Measurements from ENCODE around the gene BTBD9.
A peak's percentile ranks its signal among the peaks of the same experiment; 100 is the strongest.
"Not testable (repeated sequence)": the region's sequence is repeated elsewhere in the genome, so short reads cannot be mapped to it uniquely, and the experiment has no call there.

The BTBD9 gene

DNA sequence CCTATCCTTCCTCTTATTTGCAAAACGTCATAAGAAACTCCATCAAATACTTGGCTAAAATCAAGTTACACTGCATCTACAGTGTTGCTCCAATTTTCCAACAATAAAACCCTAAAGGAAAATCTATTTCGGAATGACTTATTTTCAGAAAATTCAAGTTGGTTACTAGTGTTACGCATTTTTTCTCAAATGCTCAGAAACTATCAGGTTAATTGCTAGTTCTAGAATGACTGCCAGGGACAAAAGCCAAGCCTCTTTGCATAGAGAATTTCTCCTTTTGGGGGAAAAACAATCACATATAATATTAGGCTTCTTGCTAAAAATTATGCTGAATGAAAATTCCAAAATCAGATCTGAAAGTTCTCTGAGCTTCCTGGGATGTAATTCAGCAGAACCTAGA is 210.2 kb downstream of the BTBD9 start:
- DNase-seq (ENCODE audit: low read depth), result no peak

- DNase-seq (ENCODE audit: low read depth), result no peak
Measured at GRCh38 chr6:38427492-38428210, 212.1 kb downstream of the BTBD9 start.

GRCh38 chr6:38425788-38426488 is 213.8 kb downstream of the BTBD9 start:
- not testable (repeated sequence) for DNase-seq (ENCODE audit: low read depth)

DNA sequence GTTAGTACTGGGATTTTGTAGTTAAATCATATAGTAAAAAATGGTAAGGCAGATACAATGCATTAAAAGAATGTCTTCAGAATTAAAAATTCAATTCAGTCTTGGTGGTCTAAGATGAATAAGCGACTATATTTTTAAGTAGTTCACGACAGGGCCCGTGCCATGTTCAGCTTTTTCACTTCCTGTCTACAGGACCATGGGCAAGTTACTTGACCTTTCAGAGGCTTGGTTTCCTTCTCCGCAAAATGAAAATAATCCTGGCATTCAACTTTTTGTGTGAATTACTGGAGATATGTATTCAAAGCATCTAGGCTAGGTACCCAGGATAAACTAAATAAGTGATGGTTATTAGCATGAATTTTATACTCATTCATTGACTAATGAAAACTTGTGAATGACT is 216.0 kb downstream of the BTBD9 start:
- no peak for DNase-seq (ENCODE audit: low read depth)

- DNase-seq (ENCODE audit: low read depth), result no peak
Measured at GRCh38 chr6:38420207-38420606, 219.5 kb downstream of the BTBD9 start.

DNA sequence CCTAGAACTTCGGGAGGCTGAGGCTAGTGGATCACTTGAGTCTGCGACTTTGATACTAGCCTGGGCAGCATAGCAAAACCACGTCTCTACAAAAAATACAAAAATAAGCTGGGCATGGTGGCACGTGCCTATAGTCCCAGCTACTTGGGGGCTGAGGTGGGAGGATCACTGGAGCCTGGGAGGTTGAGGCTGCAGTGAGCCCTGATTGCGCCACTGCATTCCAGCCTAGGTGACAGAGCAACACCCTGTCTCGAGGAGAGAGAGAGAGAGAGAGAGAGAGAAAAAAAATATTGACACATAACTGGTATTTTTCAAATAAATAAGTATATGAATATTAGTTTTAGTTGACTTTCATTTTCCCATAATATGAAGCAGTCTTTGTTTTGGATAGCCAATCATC is 222.2 kb downstream of the BTBD9 start:
- DNase-seq (ENCODE audit: low read depth), result no peak

DNA sequence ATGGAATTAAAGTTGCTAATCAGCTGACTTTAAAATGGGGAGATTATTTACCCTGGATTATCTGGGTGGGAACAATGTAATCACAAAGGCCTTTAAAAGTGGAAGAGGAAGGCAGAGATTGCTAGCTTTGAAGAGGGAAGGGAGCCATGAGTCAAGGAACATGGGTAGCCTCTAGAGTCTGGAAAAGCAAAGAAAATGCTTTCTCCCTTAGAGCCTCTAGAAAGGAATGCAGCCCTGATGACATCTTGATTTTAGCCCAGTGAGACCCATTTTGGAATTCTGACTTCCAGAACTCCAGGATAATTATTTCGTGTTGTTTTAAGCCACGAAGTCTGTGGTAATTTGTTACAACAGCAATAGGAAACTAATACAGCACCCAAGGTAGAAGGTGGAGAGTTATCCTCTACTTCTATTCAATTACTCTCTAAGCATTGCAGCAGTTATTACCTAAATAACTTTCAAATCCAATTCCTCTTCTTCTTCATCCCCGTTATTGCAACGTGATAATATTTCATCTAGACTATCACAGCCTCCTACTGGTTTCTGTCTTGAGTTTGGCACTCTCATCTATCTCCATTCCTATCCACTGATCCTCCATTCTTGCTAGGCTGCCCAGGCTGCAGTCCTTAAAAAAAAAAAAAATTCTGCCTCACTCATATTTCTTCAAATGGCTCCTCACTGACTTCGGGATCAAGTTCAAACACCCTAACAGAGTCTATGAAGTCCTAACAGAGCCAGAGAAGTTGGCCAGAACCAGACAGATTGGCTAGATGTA is 224.3 kb downstream of the BTBD9 start:
- no peak for DNase-seq (ENCODE audit: low read depth)

- DNase-seq (ENCODE audit: low read depth), result no peak
Measured at GRCh38 chr6:38413102-38413800, 226.5 kb downstream of the BTBD9 start.

DNA sequence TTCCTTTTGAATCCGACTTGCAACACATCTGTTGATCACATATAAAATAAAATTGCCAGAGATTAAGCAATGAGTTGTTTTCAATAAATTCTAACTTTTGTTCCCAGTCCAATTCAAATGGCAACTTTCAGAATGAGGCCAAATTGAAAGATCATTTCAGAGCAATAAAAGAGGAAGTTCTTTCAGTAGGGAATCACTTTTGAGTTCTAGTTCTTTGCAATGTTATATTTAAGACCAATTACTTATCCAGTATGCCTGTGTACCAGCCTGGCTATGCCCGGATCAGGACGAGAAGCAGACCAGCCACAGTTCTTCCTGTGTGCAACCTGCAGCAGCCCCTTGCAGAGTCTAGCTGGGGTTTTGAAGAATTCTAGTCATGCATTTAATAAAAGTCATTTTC is 232.5 kb downstream of the BTBD9 start:
- DNase-seq (ENCODE audit: low read depth), result no peak

GRCh38 chr6:38406096-38406495 is 233.6 kb downstream of the BTBD9 start:
- DNase-seq (ENCODE audit: low read depth), result no peak

- DNase-seq (ENCODE audit: low read depth), result no peak
Measured at GRCh38 chr6:38404900-38405556, 234.7 kb downstream of the BTBD9 start.

GRCh38 chr6:38404355-38404754 is 235.4 kb downstream of the BTBD9 start:
- no peak for DNase-seq (ENCODE audit: low read depth)

DNA sequence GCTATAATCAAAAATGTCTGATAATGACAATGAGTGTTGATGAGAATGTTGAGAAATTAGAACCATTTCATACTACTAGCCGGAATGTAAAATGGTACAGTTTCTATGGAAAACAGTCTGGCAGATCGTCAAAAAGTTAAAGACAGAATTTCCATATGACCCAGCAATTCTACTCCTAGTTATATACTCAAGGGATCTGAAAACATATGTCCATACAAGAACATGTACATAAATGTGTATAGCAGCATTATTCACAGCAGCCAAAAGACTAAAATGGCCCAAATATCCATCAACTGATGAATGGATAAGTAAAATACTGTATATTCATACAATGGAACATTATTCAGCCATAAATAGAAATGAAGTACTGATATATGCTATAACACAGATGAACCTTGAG is 236.2 kb downstream of the BTBD9 start:
- DNase-seq (ENCODE audit: low read depth), result no peak

DNA sequence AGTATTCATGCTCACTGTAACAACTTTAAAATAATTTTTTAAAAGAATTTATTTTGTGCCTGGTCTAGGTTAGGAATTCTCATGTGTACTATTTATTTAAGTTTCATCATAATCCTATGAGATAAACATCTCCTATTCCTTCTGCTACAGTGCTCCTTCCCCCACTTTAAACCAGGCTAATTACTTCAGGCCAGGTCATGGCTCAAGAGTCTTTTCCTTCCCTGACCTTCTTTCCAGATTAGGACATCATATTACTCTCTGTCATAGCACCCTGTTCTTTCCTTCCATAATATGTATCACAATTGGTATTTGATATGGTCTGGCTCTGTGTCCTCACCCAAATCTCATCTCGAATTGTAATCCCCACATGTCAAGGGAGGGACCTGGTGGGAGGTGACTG is 239.0 kb downstream of the BTBD9 start:
- DNase-seq (ENCODE audit: low read depth), result no peak

- no peak for DNase-seq (ENCODE audit: low read depth)
Measured at GRCh38 chr6:38400101-38400500, 239.6 kb downstream of the BTBD9 start.

- DNase-seq (ENCODE audit: low read depth), result no peak
Measured at GRCh38 chr6:38396209-38396608, 243.5 kb downstream of the BTBD9 start.

DNA sequence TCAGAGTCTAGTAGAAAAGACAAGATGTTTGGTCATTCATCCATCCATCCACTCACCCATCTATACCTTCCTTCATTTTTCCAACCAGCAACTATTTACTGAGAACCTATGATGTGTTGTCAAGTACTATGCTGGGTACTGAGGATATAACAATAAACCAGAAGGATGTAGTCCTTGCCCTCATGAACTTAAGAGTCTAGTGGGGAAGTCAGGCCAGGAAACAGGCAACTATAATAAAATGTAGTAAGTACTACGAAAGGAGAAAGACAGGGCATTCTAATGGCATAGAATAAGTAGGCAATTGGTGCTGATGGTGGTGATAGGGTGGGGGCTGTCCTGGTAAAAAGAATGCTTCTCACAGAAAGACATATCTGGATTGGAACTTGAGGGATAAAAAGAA is 245.7 kb downstream of the BTBD9 start:
- no peak for DNase-seq (ENCODE audit: low read depth)

GRCh38 chr6:38391626-38392579 is 247.8 kb downstream of the BTBD9 start:
- no peak for DNase-seq (ENCODE audit: low read depth)

DNA sequence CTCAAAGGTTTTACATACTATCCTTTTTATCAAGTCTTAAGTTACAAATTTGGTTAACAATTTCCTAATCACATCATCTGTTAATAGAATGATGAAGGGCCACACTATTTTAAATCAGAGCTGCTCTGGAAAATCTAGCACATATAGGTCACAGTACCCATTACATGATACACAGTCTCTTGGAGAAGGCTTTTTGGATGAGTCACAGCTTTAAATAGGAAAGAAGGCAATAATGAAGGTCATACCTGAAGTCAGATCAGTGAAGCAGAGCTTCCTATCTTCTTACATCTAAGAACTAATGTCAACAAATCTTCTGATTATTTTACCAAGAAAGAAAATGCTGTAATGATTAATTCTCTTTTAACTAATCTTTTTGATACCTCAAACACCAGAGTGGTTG is 248.5 kb downstream of the BTBD9 start:
- no peak for DNase-seq (ENCODE audit: low read depth)

- DNase-seq (ENCODE audit: low read depth), result no peak
Measured at GRCh38 chr6:38389875-38390274, 249.9 kb downstream of the BTBD9 start.

DNA sequence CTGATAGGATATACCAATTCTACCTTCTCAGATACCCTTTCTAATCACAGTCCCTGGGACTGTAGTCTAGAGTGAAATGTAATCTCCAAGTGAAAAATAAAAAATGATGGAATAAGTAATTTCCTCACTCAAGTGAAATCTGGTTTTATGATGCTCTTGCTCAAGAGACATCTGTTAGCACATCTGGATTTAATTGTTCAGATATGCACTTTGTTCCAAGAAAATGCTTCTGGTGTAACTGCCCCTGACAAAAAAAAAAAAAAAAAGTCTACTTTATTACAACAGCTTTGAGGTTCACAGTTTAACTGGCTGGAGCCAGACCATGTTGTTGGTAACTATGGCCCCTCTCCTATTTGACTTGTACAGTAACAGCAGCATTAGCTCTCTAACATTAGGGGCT is 251.8 kb downstream of the BTBD9 start:
- peak; percentile 69 for DNase-seq (ENCODE audit: low read depth)

Data from stromal cell of bone marrow (primary cell).